Osteocyte (in vitro differentiated cells): Measurements from ENCODE around the gene DCDC2B. TPM values are rescaled to one million over a fixed set of nuclear protein-coding genes. Genes with fewer than 3 reads are reported as not detected.

Experiments
- DNase-seq: peaks from one replicate; pipeline ENCODE4 v3.0.0; 2021; ENCODE audit warnings: mixed read lengths; ENCODE audit not compliant: unreplicated experiment; ENCODE audit errors: extremely low spot score
- H3K27ac Mint-ChIP-seq: one replicate; pipeline ENCODE4 v1.8.0; 2021; ENCODE audit warnings: mild to moderate bottlenecking, mixed read lengths; ENCODE audit not compliant: unreplicated experiment
- H3K27me3 Mint-ChIP-seq: one replicate; pipeline ENCODE4 v1.8.0; 2021; ENCODE audit warnings: mixed read lengths; ENCODE audit not compliant: unreplicated experiment
- H3K36me3 Mint-ChIP-seq: one replicate; pipeline ENCODE4 v1.8.0; 2021; ENCODE audit warnings: mixed read lengths; ENCODE audit not compliant: unreplicated experiment
- H3K4me1 Mint-ChIP-seq: one replicate; pipeline ENCODE4 v1.8.0; 2021; ENCODE audit warnings: mixed read lengths; ENCODE audit not compliant: unreplicated experiment
- H3K4me3 Mint-ChIP-seq: one replicate; pipeline ENCODE4 v1.8.0; 2021; ENCODE audit warnings: mild to moderate bottlenecking, moderate library complexity, mixed read lengths; ENCODE audit not compliant: unreplicated experiment
- H3K9me3 Mint-ChIP-seq: one replicate; pipeline ENCODE4 v1.8.0; 2021; ENCODE audit warnings: mixed read lengths; ENCODE audit not compliant: unreplicated experiment
- total RNA-seq: library from RNA; stranded (reverse); gene quantifications from 2 replicates; pipeline ENCODE4 v1.2.1, GENCODE V29; 2021
- TF ChIP-seq, protein P1 (sequence below): fragments of 200-600 bp; sonication (generic); IDR thresholded peaks from 2 replicates; pipeline ENCODE4 v1.5.0; 2021; ENCODE audit warnings: antibody characterized with exemption, mild to moderate bottlenecking, moderate library complexity

DCDC2B gene
- total RNA-seq, 1 donor from 2014 or later = not detected

DNA sequence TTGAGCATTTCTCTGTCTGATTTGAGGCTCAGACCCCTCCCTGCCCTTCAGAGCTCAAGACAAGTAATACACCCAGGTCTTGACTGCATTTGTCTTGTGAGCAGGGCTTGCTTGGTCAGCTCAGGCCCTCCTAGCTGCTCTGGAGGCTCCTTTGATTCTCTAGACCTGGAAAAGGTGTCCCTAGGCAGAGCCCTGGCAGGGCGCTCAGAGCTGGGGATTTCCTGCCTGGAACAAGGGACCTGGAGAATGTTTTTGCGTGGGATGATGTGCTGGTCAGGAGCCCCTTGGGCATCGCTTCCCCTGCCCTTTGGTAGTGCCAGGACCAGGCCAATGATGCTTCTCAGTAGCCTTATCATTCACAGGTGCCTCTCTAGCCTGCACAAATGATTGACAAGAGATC, 13.4 kb upstream of the DCDC2B start:
- Mint-ChIP-seq H3K9me3 (no peaks in the 10 kb centered on the region), H3K27me3 (no peaks in the 10 kb centered on the region), H3K4me3 (no peak overlapping the region), H3K4me1 (peaks cover 23% of the 10 kb centered on the region), H3K36me3 (peaks cover 39% of the 10 kb centered on the region), H3K27ac (no peak overlapping the region)
- TF ChIP-seq, protein P1, sequence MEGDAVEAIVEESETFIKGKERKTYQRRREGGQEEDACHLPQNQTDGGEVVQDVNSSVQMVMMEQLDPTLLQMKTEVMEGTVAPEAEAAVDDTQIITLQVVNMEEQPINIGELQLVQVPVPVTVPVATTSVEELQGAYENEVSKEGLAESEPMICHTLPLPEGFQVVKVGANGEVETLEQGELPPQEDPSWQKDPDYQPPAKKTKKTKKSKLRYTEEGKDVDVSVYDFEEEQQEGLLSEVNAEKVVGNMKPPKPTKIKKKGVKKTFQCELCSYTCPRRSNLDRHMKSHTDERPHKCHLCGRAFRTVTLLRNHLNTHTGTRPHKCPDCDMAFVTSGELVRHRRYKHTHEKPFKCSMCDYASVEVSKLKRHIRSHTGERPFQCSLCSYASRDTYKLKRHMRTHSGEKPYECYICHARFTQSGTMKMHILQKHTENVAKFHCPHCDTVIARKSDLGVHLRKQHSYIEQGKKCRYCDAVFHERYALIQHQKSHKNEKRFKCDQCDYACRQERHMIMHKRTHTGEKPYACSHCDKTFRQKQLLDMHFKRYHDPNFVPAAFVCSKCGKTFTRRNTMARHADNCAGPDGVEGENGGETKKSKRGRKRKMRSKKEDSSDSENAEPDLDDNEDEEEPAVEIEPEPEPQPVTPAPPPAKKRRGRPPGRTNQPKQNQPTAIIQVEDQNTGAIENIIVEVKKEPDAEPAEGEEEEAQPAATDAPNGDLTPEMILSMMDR = no peak
- no peak for DNase-seq

DNA sequence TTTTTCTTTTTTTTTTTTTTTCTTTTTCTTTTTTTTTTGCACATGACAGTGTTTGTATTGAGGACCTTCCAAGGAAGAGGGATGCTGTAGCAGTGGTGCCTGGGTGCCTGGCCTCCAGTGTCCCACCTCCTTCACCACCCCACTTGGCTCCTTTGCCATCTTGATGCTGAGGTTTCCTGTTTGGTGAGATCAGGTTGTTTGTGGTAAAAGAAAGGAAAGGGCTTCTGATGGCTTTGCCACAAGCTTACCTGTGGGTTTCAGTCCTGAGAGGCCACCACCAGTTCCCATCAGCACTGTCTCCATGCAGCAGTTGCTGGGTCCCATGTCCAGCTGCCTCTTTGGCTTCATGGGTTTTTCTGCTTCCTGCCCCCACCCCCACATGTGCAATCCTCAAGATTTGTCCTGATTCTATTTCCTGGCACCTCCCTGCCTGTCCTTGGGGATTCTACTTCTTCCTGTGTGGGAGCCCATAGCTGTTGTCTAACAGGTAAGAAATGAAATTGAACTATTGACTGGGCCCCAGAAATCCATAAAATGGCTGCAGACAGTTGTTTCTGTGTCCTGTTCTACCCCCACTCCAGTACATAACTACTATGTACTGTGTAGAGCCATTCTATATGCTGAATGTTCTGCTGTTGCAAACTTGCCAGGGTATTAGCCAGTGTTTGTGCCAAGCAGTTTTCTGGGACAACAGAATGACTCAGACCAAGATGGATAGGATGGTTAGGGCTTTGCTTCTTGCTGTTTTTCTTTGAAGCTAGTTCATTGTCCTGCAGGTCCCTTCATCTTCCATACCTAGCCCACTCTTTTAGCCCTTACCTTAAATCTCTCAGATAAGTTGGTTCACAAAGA, 12.7 kb upstream of the DCDC2B start:
- Mint-ChIP-seq H3K36me3 (peaks cover 39% of the 10 kb centered on the region), H3K27ac (peak overlapping the region; percentile 27), H3K9me3 (no peaks in the 10 kb centered on the region), H3K4me1 (peaks cover 23% of the 10 kb centered on the region), H3K4me3 (no peak overlapping the region), H3K27me3 (no peaks in the 10 kb centered on the region)
- TF ChIP-seq, protein P1 = no peak
- no peak for DNase-seq

GRCh38 chr1:32197074-32197473, 11.8 kb upstream of the DCDC2B start:
- Mint-ChIP-seq H3K36me3 (peaks cover 30% of the 10 kb centered on the region), H3K9me3 (no peaks in the 10 kb centered on the region), H3K4me3 (no peak overlapping the region), H3K27me3 (no peaks in the 10 kb centered on the region), H3K27ac (peak overlapping the region; percentile 27), H3K4me1 (peaks cover 32% of the 10 kb centered on the region)
- TF ChIP-seq, protein P1 = no peak
- DNase-seq = no peak

DNA sequence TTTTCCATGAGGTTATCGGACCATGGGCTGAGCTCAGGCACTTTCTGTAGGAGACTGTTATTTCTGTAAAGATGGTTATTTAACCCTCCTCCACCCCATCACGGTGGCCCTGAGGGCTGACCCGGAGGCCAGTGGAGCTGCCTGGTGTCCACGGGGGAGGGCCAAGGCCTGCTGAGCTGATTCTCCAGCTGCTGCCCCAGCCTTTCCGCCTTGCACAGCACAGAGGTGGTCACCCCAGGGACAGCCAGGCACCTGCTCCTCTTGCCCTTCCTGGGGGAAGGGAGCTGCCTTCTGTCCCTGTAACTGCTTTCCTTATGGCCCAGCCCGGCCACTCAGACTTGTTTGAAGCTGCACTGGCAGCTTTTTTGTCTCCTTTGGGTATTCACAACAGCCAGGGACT, 11.1 kb upstream of the DCDC2B start:
- peak overlapping the region; percentile 96 for H3K27ac Mint-ChIP-seq
- H3K9me3 Mint-ChIP-seq = no peaks in the 10 kb centered on the region
- no peaks in the 10 kb centered on the region for H3K27me3 Mint-ChIP-seq
- H3K36me3 Mint-ChIP-seq = peaks cover 24% of the 10 kb centered on the region
- H3K4me3 Mint-ChIP-seq = no peak overlapping the region
- H3K4me1 Mint-ChIP-seq = peaks cover 33% of the 10 kb centered on the region
- no peak for DNase-seq
- TF ChIP-seq, protein P1 = no peak

DNA sequence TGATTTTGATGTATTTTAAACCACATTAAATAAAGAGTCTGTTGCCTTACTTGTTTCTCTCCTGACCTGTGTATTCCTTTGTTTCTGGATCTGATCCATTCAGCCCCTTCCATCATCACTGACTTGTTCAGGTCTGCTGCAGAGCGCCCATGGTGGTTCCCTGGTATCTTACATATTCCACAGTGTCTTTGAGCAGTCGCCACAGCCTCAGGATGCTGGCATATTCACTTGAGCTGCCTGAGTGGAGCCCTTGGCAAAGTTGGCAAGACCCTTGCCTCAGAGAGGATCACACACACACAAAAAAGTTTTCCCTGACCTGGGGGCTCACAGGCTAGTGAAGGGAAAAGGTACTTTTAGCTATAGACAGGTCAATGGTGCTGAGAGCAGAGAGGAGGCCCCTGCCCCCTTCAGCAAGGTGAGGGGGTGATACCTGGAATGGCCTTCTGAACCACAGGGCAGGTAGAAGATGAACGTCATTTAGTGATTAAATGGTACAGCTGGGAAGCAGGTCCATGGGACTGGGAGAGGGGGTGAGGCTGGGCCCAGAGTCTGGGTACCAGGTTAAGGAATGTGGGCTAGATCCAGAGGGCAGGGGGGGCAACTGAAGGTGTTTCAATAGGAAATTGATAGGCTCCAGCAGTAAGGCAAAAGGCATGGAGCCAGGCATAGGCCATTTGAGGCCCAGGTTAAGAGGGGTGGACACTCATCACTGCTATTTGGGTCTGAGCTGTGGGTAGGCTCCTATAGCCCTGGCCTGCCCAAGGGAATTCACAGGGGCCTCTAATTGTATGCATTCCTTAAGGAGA, 10.4 kb upstream of the DCDC2B start:
- peaks cover 33% of the 10 kb centered on the region for H3K4me1 Mint-ChIP-seq
- no peaks in the 10 kb centered on the region for H3K9me3 Mint-ChIP-seq
- H3K27ac Mint-ChIP-seq = peak overlapping the region; percentile 96
- H3K36me3 Mint-ChIP-seq = peaks cover 18% of the 10 kb centered on the region
- no peak for DNase-seq
- H3K27me3 Mint-ChIP-seq = no peaks in the 10 kb centered on the region
- H3K4me3 Mint-ChIP-seq = no peak overlapping the region
- TF ChIP-seq, protein P1 = no peak
